Measurements from ENCODE around the gene CMYA5.

The CMYA5 gene

DNA sequence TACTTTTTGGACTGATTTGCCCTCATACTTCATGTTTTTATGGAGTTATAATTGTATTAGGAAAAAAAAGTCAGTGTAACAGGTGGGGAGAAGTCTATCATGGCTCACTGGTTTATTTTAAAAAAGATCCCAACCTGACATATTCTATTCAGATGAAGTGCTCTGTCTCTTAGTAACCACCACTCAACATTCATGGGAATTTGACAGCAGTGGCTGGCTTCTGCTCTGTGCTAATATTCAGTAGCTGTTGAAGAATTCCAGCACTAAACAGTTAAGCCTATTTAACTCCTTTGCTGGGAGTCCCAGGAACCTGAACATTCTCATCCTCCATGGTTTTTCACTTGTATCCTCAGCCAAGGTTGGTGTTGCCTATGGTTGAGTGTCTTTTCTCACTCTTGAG, 23.1 kb downstream of the CMYA5 start:
- no peaks in the 10 kb centered on the region for H3K9me3 ChIP-seq (ENCODE audit: insufficient read depth, low read length)
- no peak overlapping the region for H3K4me3 ChIP-seq (ENCODE audit: insufficient read depth, low read length, poor library complexity, severe bottlenecking)
- TF ChIP-seq, protein P1, sequence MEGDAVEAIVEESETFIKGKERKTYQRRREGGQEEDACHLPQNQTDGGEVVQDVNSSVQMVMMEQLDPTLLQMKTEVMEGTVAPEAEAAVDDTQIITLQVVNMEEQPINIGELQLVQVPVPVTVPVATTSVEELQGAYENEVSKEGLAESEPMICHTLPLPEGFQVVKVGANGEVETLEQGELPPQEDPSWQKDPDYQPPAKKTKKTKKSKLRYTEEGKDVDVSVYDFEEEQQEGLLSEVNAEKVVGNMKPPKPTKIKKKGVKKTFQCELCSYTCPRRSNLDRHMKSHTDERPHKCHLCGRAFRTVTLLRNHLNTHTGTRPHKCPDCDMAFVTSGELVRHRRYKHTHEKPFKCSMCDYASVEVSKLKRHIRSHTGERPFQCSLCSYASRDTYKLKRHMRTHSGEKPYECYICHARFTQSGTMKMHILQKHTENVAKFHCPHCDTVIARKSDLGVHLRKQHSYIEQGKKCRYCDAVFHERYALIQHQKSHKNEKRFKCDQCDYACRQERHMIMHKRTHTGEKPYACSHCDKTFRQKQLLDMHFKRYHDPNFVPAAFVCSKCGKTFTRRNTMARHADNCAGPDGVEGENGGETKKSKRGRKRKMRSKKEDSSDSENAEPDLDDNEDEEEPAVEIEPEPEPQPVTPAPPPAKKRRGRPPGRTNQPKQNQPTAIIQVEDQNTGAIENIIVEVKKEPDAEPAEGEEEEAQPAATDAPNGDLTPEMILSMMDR (IDR thresholded peaks at IDR 0.05; ENCODE audit: insufficient read depth, low read length, poor library complexity, severe bottlenecking), result no peak
- TF ChIP-seq EZH2phosphoT487 (conservative IDR thresholded peaks at IDR 0.05; ENCODE audit: low read length), result no peak
- no peaks in the 10 kb centered on the region for H3K9me2 ChIP-seq (replicated peaks; ENCODE audit: insufficient read depth, low read length)
- no peaks in the 10 kb centered on the region for H3K79me2 ChIP-seq (ENCODE audit: insufficient read depth, low read length)
- no peak overlapping the region for H3K4me2 ChIP-seq (ENCODE audit: low read depth, low read length, poor library complexity, severe bottlenecking)
- H3K27me3 ChIP-seq (ENCODE audit: low read length), result no peaks in the 10 kb centered on the region
- no peaks in the 10 kb centered on the region for H4K20me1 ChIP-seq (ENCODE audit: low read depth, low read length)
- no peak overlapping the region for H3K9ac ChIP-seq (ENCODE audit: low read length)
- H3K36me3 ChIP-seq (ENCODE audit: low read length), result no peaks in the 10 kb centered on the region
- H3K27ac ChIP-seq (ENCODE audit: low read depth, low read length), result no peak overlapping the region
- H2AFZ ChIP-seq (ENCODE audit: low read depth, low read length, severe bottlenecking), result no peak overlapping the region
- no peaks in the 10 kb centered on the region for H3F3A ChIP-seq (ENCODE audit: insufficient read depth)

DNA sequence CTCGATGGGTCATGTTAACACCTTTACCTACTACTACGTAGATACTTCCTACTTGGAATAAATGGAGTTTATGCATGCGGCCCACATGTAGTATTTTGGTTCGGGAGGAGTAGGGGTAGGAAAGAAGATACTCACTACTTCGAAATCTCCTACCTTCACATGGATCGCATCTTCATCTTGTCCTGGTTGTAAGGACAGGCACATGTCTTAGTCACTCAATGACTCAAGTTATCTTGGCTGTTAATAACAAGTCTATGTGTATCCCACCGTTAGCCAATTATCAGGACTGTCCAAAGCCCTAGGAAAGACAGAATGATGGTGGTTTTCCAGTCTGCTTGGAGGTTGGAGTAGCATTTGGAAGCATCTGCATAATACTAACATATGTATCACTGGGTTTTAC, 24.1 kb downstream of the CMYA5 start:
- H2AFZ ChIP-seq (ENCODE audit: low read depth, low read length, severe bottlenecking), result no peak overlapping the region
- TF ChIP-seq EZH2phosphoT487 (conservative IDR thresholded peaks at IDR 0.05; ENCODE audit: low read length), result no peak
- TF ChIP-seq, protein P1 (IDR thresholded peaks at IDR 0.05; ENCODE audit: insufficient read depth, low read length, poor library complexity, severe bottlenecking), result no peak
- no peaks in the 10 kb centered on the region for H3K36me3 ChIP-seq (ENCODE audit: low read length)
- no peaks in the 10 kb centered on the region for H3K27me3 ChIP-seq (ENCODE audit: low read length)
- H3K27ac ChIP-seq (ENCODE audit: low read depth, low read length), result no peak overlapping the region
- no peaks in the 10 kb centered on the region for H3K9me2 ChIP-seq (replicated peaks; ENCODE audit: insufficient read depth, low read length)
- H3F3A ChIP-seq (ENCODE audit: insufficient read depth), result no peaks in the 10 kb centered on the region
- H4K20me1 ChIP-seq (ENCODE audit: low read depth, low read length), result no peaks in the 10 kb centered on the region
- H3K4me3 ChIP-seq (ENCODE audit: insufficient read depth, low read length, poor library complexity, severe bottlenecking), result no peak overlapping the region
- no peak overlapping the region for H3K4me2 ChIP-seq (ENCODE audit: low read depth, low read length, poor library complexity, severe bottlenecking)
- no peak overlapping the region for H3K9ac ChIP-seq (ENCODE audit: low read length)
- no peaks in the 10 kb centered on the region for H3K79me2 ChIP-seq (ENCODE audit: insufficient read depth, low read length)
- no peaks in the 10 kb centered on the region for H3K9me3 ChIP-seq (ENCODE audit: insufficient read depth, low read length)

DNA sequence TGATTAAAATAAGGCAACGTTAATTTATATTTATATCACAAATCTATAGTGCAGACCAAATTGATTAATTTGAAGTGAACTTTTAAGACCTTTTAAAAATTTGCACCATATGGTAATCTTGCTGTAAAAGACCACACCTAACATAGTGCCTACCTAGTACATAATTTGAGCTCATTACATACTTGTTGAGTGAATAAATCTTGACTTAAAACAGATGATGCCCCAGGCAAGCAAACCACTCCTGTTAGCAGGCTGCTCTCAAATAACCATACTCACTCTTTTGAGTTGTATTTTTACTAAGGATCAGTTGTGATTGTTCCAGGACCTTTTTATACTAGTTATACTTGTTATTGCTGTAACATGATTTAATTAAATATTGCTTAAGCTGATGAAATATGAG, 27.2 kb downstream of the CMYA5 start:
- H4K20me1 ChIP-seq (ENCODE audit: low read depth, low read length), result no peaks in the 10 kb centered on the region
- TF ChIP-seq, protein P1 (IDR thresholded peaks at IDR 0.05; ENCODE audit: insufficient read depth, low read length, poor library complexity, severe bottlenecking), result no peak
- TF ChIP-seq EZH2phosphoT487 (conservative IDR thresholded peaks at IDR 0.05; ENCODE audit: low read length), result no peak
- H3K9me2 ChIP-seq (replicated peaks; ENCODE audit: insufficient read depth, low read length), result no peaks in the 10 kb centered on the region
- H3F3A ChIP-seq (ENCODE audit: insufficient read depth), result no peaks in the 10 kb centered on the region
- no peaks in the 10 kb centered on the region for H3K36me3 ChIP-seq (ENCODE audit: low read length)
- H3K79me2 ChIP-seq (ENCODE audit: insufficient read depth, low read length), result no peaks in the 10 kb centered on the region
- H2AFZ ChIP-seq (ENCODE audit: low read depth, low read length, severe bottlenecking), result no peak overlapping the region
- H3K4me2 ChIP-seq (ENCODE audit: low read depth, low read length, poor library complexity, severe bottlenecking), result no peak overlapping the region
- peaks cover 9% of the 10 kb centered on the region; the same call in 1 of the 2 replicates for H3K9me3 ChIP-seq (ENCODE audit: insufficient read depth, low read length)
- H3K9ac ChIP-seq (ENCODE audit: low read length), result no peak overlapping the region
- no peak overlapping the region for H3K4me3 ChIP-seq (ENCODE audit: insufficient read depth, low read length, poor library complexity, severe bottlenecking)
- H3K27me3 ChIP-seq (ENCODE audit: low read length), result no peaks in the 10 kb centered on the region
- no peak overlapping the region for H3K27ac ChIP-seq (ENCODE audit: low read depth, low read length)

All from SU-DHL-6 (cell line).